ENCODE measurements around the gene SYNDIG1. TPM values are rescaled to one million over a fixed set of nuclear protein-coding genes. Genes with fewer than 3 reads are reported as not detected.

SYNDIG1 gene
- total RNA-seq, 1 donor = 1.6 TPM

DNA sequence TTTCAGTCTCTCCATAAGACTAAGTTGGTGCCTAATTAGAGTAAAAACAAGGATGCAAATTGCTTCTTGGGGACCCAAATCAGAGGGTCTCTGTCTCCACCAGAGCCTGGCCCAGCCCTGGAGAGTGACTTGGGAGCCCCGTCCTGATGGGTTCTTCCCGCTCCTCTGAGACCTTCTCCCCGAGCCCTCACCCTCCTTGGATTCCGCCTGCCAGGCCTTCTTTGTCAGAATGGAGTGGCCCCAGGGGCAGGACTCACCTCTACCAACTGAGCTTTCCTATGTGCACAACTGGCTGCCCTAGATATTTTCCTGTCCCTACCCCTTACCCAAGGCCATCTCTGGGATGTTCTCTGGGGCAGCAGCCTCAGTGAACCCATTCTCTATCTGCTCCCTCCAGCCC is 9.7 kb downstream of the SYNDIG1 start:
- no peak overlapping the region for H3K4me3 ChIP-seq (ENCODE audit: low read depth, low read length)
- DNase-seq (ENCODE audit: low read depth) = no peak
- TF ChIP-seq, protein P1, sequence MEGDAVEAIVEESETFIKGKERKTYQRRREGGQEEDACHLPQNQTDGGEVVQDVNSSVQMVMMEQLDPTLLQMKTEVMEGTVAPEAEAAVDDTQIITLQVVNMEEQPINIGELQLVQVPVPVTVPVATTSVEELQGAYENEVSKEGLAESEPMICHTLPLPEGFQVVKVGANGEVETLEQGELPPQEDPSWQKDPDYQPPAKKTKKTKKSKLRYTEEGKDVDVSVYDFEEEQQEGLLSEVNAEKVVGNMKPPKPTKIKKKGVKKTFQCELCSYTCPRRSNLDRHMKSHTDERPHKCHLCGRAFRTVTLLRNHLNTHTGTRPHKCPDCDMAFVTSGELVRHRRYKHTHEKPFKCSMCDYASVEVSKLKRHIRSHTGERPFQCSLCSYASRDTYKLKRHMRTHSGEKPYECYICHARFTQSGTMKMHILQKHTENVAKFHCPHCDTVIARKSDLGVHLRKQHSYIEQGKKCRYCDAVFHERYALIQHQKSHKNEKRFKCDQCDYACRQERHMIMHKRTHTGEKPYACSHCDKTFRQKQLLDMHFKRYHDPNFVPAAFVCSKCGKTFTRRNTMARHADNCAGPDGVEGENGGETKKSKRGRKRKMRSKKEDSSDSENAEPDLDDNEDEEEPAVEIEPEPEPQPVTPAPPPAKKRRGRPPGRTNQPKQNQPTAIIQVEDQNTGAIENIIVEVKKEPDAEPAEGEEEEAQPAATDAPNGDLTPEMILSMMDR (IDR thresholded peaks at IDR 0.05; ENCODE audit: insufficient read depth, low read length) = no peak

DNA sequence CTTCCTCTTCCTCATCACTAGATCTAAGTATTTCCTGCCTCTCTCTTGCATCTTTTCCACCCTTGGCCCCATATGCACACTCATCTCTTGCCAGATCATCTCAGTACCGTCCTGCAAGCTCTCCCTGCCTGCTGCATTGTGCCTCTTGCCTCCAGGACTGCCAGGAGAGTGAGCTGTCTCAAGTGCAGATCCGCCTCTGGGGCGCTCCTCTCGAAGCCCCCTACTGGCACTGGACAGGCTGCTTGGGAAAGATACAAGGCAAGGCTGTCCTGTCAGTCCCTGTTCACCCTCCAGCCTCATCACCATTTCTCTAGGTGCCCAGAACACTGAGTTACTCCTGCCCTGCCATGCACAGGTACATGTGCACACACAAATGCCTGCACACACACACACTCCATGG is 10.2 kb downstream of the SYNDIG1 start:
- TF ChIP-seq, protein P1 (IDR thresholded peaks at IDR 0.05; ENCODE audit: insufficient read depth, low read length) = no peak
- DNase-seq (ENCODE audit: low read depth) = no peak
- no peak overlapping the region for H3K4me3 ChIP-seq (ENCODE audit: low read depth, low read length)

DNA sequence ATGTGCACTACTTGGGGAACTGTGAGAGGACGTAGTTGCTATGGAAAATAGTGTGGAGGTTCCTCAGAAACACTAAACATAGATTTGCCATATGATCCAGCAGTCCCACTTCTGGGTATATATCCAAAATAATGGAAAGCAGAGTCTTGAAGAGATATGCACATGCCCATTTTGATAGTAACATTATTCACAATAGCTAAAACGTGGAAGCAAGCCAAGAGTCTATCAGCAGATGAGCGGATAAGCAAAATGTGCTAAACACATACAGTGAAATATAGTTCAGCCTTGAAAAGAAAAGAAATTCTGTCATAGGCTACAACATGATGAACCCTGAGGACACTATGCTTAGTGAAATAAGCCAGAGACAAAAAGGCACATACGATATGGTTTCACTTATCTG is 11.1 kb downstream of the SYNDIG1 start:
- H3K4me3 ChIP-seq (ENCODE audit: low read depth, low read length) = no peak overlapping the region
- DNase-seq (ENCODE audit: low read depth) = no peak
- TF ChIP-seq, protein P1 (IDR thresholded peaks at IDR 0.05; ENCODE audit: insufficient read depth, low read length) = no peak

DNA sequence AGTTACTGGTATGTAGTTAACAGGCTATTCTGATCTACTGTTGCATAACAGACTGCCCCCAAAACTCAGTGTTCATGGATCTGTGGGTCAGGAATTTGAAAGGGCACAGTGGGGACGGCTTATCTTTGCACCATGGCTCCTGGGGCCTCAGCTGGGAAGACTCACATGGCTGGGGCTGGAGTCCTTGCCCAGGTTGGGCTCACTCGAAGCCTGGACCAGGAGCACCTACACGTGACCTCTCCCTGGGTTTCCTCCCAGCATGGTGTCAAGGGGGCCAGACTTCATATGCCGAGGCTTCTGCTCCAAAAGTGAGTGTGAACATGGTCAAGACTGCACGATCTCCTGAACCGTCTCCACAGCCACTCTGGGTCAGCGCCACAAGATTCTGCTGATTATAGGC is 11.7 kb downstream of the SYNDIG1 start:
- no peak for DNase-seq (ENCODE audit: low read depth)
- H3K4me3 ChIP-seq (ENCODE audit: low read depth, low read length) = no peak overlapping the region
- TF ChIP-seq, protein P1 (IDR thresholded peaks at IDR 0.05; ENCODE audit: insufficient read depth, low read length) = no peak

DNA sequence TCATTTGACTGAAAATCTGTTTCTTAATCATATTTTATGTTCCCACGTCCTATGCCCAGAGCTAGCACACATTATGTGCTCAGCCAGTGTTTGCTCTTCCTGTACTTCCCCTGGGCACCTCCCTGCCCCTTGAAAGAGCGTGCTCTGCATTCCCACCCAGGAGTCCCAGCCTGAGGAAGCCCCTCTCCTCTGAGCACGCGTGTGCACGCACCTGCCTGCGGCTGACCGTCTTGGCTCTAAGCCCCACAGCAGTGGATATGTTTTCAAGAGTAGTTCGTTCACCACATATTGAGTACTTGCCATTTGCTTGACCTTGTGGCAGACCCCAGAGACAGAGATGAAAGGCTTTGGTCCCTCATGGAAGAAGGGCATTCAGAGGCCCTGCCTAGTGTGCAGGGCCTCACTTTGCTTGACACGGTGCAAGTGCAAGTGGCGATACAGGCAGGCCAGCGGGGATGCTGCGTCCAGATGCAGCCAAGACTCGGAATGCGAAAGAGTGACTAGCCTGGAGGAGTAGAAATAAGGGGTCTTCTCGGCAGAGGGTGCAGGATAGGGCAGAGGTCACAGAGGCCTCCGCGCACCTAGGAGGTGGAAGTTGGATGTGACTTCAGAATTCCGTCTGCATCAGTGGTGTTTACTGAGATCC is 14.1 kb downstream of the SYNDIG1 start:
- TF ChIP-seq, protein P1 (IDR thresholded peaks at IDR 0.05; ENCODE audit: insufficient read depth, low read length) = no peak
- no peak overlapping the region for H3K4me3 ChIP-seq (ENCODE audit: low read depth, low read length)
- no peak for DNase-seq (ENCODE audit: low read depth)

DNA sequence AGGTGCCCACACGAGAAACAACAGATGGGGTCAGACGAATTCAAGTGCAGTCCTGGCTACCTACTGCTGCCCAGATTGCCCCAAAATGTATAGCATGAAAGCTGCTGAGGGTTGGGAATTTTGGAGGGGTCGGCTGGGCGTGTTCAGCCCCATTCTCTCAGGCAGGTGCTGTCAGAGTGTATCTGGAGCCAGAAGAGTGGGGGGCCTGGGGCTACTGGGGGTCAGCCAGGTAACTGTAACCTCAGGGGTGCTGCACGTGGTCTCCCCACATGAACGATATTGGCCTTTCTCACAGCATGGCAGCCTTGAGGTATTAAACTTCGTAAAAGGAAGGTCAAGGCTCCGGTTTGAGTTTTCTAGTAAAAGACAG is 14.6 kb downstream of the SYNDIG1 start:
- DNase-seq (ENCODE audit: low read depth) = no peak
- no peak overlapping the region for H3K4me3 ChIP-seq (ENCODE audit: low read depth, low read length)

More for the DNA sequence above, 14.6 kb downstream of the SYNDIG1 start:
- TF ChIP-seq, protein P1 (IDR thresholded peaks at IDR 0.05; ENCODE audit: insufficient read depth, low read length) = no peak
